ENCODE measurements around the gene ABCA4.

Gene ABCA4

GRCh38 chr1:94025383-94026340 is 95.3 kb downstream of the ABCA4 start:
- no peak for DNase-seq

- DNase-seq = no peak
Measured at GRCh38 chr1:94024104-94024792, 96.7 kb downstream of the ABCA4 start.

- DNase-seq = no peak
Measured at GRCh38 chr1:94022471-94023189, 98.3 kb downstream of the ABCA4 start.

GRCh38 chr1:94020764-94021579 is 100.0 kb downstream of the ABCA4 start:
- no peak for DNase-seq

- no peak for DNase-seq
Measured at GRCh38 chr1:94019327-94019726, 101.6 kb downstream of the ABCA4 start.

GRCh38 chr1:94017155-94017829 is 103.7 kb downstream of the ABCA4 start:
- no peak for DNase-seq

- DNase-seq = no peak
Measured at GRCh38 chr1:94015489-94015817, 105.5 kb downstream of the ABCA4 start.

- DNase-seq = no peak
Measured at GRCh38 chr1:94014635-94015488, 106.1 kb downstream of the ABCA4 start.

GRCh38 chr1:94014087-94014486 is 106.9 kb downstream of the ABCA4 start:
- no peak for DNase-seq

GRCh38 chr1:94013367-94013878 is 107.5 kb downstream of the ABCA4 start:
- no peak for DNase-seq

GRCh38 chr1:94012708-94013366 is 108.1 kb downstream of the ABCA4 start:
- no peak for DNase-seq

- no peak for DNase-seq
Measured at GRCh38 chr1:94011709-94012595, 109.0 kb downstream of the ABCA4 start.

GRCh38 chr1:94011129-94011528 is 109.8 kb downstream of the ABCA4 start:
- DNase-seq = no peak

GRCh38 chr1:94009304-94009703 is 111.6 kb downstream of the ABCA4 start:
- DNase-seq = no peak

GRCh38 chr1:94006604-94007003 is 114.3 kb downstream of the ABCA4 start:
- no peak for DNase-seq

GRCh38 chr1:94004924-94005323 is 116.0 kb downstream of the ABCA4 start:
- DNase-seq = no peak

GRCh38 chr1:94002046-94002787 is 118.7 kb downstream of the ABCA4 start:
- no peak for DNase-seq

GRCh38 chr1:94001397-94002045 is 119.4 kb downstream of the ABCA4 start:
- DNase-seq = no peak
